AG04450 (cell line): ENCODE measurements around the gene SLIT3. TPM values are rescaled to one million over a fixed set of nuclear protein-coding genes. Genes with fewer than 3 reads are reported as not detected.

Experiments used
- CTCF ChIA-PET: fragments of 300-600, 350-600 bp; formaldehyde crosslinking; extraction: SDS; loops from one replicate; lab custom pipeline; 2022; ENCODE audit warnings: antibody characterized with exemption, inconsistent platforms; lab: Charles Lee
- POLR2A ChIA-PET: fragments of 350-600 bp; formaldehyde crosslinking; extraction: SDS; loops from one replicate; lab custom pipeline; 2021; ENCODE audit warnings: antibody characterized with exemption, inconsistent platforms; lab: Yijun Ruan, JAX
- DNase-seq: peaks from one replicate; pipeline ENCODE4 v3.0.0-alpha.2; 2011; ENCODE audit warnings: low read depth, low spot score
- H3K27ac ChIP-seq: one replicate; pipeline ENCODE4 v1.5.1; 2012; ENCODE audit warnings: low read depth, low read length, control low read depth
- H3K27me3 ChIP-seq: one replicate; pipeline ENCODE4 v1.6.0; 2012; ENCODE audit warnings: low read length; ENCODE audit not compliant: control insufficient read depth, insufficient read depth
- H3K4me3 ChIP-seq: 2 replicates; pipeline ENCODE4 v1.5.1; 2011; ENCODE audit warnings: mild to moderate bottlenecking, low read depth, low read length, control low read depth
- H3K9me3 ChIP-seq: 2 replicates; pipeline ENCODE4 v1.5.1; 2012; ENCODE audit warnings: low read length; ENCODE audit not compliant: control insufficient read depth, insufficient read depth
- polyA plus RNA-seq: library from polyadenylated mRNA; depleted of rRNA; stranded (reverse); fragments of >200 nt; gene quantifications from 2 replicates; pipeline ENCODE4 v1.2.3, GENCODE V29; 2011
- TF ChIP-seq, protein P1 (sequence below): IDR thresholded peaks from 2 replicates; pipeline ENCODE4 v1.5.1; 2011; ENCODE audit warnings: low read depth, low read length, control low read depth, inconsistent platforms

Gene SLIT3
- polyA plus RNA-seq, 1 experiment = 0.26 TPM

DNA sequence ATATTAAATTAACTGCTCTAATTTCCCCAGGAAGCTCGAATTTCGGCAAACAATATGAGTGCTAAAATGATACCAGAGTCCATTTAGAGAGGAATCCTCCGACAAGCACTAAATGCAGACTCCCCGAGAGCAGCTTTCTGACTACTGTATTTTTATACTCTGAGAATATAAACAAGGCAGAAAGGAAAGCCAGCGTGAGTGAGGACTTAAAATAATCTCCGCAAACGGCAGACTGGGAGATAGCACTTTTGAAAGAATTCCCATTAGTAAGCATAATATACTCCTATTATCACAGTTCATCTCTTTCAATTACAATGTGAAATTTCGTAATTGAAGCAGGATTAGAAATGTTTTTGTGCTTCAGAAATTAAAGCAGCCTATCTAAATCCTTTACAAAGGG lies 452.4 kb downstream of the SLIT3 start:
- Histone ChIP-seq H3K9me3 (no peaks in the 10 kb centered on the region), H3K4me3 (no peak overlapping the region), H3K27ac (no peak overlapping the region), H3K27me3 (peaks cover 11% of the 10 kb centered on the region)
- ChIA-PET POLR2A (no interaction called here), CTCF (interaction anchor here (0.6 kb wide), 1 partner anchor 381 kb away, joined by 3 read pairs; no protein-coding TSS in a partner anchor)
- no peak for DNase-seq
- TF ChIP-seq, protein P1, sequence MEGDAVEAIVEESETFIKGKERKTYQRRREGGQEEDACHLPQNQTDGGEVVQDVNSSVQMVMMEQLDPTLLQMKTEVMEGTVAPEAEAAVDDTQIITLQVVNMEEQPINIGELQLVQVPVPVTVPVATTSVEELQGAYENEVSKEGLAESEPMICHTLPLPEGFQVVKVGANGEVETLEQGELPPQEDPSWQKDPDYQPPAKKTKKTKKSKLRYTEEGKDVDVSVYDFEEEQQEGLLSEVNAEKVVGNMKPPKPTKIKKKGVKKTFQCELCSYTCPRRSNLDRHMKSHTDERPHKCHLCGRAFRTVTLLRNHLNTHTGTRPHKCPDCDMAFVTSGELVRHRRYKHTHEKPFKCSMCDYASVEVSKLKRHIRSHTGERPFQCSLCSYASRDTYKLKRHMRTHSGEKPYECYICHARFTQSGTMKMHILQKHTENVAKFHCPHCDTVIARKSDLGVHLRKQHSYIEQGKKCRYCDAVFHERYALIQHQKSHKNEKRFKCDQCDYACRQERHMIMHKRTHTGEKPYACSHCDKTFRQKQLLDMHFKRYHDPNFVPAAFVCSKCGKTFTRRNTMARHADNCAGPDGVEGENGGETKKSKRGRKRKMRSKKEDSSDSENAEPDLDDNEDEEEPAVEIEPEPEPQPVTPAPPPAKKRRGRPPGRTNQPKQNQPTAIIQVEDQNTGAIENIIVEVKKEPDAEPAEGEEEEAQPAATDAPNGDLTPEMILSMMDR = no peak

DNA sequence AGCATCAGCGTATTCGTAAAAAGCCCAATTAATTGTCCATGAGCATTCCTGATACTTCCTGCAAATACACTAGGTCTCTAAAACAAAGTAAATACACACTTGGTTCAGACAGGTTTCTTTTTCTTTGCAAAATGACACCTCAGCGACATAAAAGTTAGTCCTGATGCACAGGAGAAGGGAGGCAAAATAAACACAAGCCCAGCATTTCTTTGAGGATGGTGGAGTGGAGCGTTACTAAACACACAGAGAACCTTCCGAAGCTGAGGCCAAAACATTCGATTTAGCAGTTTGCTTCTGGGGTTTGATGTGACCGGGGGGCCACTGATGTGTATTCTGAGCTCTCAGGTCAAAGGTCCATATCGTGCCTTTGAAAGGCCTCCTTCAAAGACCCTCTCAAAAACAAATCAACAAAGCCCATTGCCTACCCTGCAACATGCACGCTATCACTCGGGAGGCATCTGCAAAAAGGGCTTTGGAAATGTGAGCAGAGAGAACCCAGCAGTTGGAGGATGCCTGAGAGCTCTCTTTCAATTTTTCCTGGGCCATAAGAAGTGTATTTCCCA lies 453.3 kb downstream of the SLIT3 start:
- POLR2A ChIA-PET = no interaction called here

DNA sequence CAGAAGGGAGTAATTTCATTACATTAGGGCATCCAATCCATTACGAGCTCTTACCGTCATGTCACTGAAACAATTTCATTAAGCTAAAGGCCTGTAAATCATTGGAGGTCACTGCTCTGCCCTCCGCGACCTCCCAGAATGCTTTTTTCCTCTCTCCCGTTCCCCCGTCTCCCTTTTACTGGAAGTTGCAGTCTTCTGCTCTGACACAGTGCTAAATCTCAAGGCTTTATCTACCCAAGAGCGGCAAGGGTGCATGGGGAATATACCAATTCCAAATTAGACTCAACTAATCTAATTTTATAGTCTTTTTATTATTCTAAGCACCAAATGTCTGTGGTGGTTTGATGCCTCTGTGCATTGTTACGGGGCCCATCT lies 456.0 kb downstream of the SLIT3 start:
- H3K4me3 ChIP-seq = no peak overlapping the region
- ChIA-PET POLR2A (no interaction called here), CTCF (no interaction called here)
- H3K27me3 ChIP-seq = peaks cover 7% of the 10 kb centered on the region
- TF ChIP-seq, protein P1 = no peak
- DNase-seq = no peak
- H3K27ac ChIP-seq = no peak overlapping the region
- H3K9me3 ChIP-seq = no peaks in the 10 kb centered on the region

More for the DNA sequence above, 453.3 kb downstream of the SLIT3 start:
- Histone ChIP-seq H3K4me3 (no peak overlapping the region), H3K27ac (no peak overlapping the region), H3K27me3 (peaks cover 11% of the 10 kb centered on the region), H3K9me3 (no peaks in the 10 kb centered on the region)
- CTCF ChIA-PET = no interaction called here
- DNase-seq = no peak
- TF ChIP-seq, protein P1 = no peak

DNA sequence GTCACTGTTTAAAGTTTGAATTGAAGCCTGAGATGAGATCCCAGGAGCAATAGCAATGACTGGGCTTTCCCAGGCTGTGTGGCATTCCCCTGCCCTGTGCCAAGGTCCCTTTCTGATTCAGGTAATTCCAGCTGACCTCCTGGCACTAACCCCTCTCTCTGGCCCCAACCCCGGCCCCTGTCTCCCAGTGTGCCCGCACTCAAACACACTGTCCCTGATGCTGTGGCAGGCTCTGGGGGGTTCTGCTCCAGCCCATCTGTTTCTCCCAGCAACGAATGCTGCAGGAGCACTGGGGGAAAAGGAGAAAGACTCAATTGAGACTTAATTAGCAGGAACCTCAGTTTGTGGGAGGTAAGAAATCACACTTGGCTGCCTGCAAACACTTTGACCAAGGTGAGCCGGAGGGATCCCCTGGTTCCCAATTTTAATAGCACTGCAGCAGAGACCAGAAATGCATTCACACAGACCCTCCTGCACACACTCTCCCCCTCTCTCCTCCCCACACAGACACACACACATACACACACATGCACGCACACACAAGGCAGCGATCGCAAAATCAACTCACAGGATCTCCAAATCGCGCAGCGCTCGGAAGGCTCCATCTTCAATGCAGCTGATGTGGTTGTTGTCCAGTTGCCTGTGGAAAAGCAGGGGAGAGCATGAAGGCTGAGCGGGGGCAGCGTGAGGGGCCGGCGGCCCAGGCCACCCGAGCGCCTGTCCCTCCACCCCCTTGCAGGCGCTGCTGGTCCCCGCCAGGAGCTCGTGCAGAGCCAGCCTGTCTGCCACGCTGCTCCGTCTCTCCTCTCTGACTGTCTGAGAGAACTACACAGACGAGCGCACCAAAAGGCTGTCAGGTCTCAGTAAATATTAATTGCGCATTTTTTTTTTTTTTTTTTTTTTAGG lies 456.7 kb downstream of the SLIT3 start:
- Histone ChIP-seq H3K4me3 (no peak overlapping the region), H3K27me3 (peaks cover 7% of the 10 kb centered on the region), H3K9me3 (no peaks in the 10 kb centered on the region), H3K27ac (no peak overlapping the region)
- ChIA-PET POLR2A (no interaction called here), CTCF (no interaction called here)
- no peak for DNase-seq
- TF ChIP-seq, protein P1 = no peak
